ENCODE data around the gene FUCA2.
"Not testable (repeated sequence)": the region's sequence is repeated elsewhere in the genome, so short reads cannot be mapped to it uniquely, and the experiment has no call there.

The FUCA2 gene

GRCh38 chr6:143535189-143535614, 23.7 kb upstream of the FUCA2 start:
- no peak for DNase-seq

DNA sequence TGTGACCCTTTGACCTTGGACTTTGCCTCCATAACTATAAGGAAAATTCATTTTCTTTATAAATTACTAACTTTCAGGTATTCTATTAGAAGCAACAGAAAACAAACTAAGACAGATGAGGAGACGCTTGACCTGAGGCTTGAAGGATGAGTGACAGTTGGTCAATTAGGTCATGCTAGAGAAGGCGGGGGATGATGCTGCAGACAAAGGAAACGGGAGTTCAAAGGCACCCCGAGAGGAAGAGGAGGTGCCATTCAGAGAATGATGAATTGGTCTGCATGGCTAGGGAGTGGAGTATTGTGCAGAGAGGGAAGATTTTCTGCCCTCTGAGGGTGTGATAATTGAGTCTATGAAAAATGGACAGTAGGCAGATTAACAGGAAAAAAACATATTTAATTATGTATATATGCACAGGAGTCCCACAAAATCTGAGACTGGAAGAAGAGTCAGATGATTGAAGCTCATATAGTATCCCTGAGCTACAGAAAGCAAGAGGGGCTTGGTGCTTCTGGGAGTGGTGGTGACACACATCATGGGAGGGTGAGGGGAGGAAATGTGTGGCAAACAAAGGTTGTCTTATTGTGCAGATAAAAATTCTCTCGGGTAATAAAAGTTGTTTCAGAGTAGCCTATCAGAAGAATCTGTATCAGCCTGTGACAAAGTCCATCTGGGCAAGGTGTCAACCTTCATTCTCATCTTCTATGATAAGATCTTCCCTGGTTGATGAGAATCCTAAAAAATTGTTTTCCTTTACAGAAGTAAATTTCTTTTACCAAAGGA, 20.4 kb upstream of the FUCA2 start:
- DNase-seq: no peak

DNA sequence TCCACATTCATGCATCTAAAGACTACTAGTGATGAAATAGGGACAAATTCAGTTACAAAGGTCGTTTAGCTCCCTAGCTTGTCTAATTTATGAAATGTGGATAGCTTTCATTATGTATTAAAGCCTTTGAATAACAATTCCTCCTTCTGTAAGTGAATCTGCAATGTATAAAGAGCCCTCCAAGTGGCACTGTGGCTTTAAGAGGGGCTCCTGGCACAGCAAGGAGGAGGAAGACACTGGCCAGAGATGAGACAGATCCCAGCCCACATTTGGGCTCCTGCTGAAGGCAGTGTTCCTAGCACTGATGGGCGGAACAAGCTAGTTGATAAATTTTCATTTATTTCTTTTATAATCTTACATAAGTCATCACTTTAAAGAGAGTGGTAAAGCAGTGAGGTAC, 17.6 kb upstream of the FUCA2 start:
- DNase-seq: no peak

DNA sequence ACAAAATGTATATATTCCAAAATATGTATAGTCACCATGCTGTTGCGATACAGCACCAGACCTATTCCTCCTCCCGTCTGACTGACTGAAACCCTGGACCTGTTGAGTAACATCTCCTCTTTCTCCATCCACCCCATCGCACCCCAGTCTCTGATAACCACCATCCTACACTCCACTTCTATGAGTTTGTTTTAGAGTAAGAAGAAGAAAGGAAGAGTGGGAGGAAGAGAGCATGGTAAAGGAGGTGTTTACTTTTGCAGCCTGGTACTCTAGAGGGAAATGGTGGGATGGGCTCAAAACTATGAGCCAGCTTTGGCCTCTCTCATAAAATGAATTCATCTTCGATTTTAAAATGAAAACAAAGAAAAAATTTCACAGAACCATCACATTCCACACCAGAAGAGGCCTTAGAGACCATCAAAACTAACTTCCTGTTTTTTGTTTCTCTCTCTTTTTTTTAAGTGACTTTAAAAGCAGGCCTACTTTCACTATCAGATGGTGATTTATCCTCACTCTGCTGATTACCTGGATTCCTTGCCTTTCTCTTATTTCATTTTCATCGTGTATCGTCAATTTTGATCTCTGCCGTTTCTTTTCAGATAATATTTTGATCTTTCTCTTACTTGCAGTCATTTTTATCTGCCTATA, 16.8 kb upstream of the FUCA2 start:
- DNase-seq: no peak

DNA sequence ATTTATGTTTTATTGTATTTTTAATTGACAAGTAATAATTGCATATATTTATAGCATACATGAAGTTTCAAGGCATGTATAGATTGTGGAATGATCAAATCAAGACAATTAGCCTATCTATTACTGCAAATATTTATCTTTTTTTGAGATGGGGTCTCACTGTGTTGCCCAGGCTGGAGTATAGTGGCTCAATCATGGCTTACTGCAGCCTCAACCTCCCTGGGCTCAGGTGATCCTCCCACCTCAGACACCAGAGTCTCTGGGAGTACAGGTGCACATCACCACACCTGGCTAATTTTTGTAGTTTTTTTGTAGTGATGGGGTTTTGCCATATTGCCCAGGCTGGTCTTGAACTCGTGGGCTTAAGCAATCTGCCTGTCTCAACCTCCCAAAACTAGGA, 16.2 kb upstream of the FUCA2 start:
- no peak for DNase-seq

GRCh38 chr6:143525356-143525755, 13.8 kb upstream of the FUCA2 start:
- DNase-seq: no peak

DNA sequence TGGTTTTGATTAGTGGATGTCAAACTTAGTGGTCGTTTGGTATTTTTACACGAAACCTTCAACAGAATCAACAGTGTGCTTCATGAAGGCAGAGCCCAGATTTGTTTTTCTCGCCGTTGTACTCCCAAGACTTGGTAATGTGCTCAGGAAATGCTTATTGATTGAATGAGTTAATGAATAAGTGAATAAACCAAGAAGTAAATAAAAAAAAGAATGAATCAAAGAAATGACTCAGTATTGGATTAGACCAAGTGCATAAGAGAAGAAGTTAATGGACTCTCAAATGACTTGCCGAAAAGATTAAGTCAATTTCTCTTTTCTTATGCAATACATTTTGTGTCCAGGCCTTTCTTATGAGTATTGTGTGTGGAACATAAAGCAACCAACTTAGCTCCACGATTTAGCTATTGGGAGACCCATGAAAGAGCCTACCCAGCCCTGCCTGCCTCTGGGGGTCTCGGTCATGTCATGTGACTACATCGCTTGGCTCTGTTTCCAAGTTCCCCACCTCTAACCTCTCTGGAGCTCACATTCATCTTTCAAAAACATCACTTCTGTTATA, 10.6 kb upstream of the FUCA2 start:
- DNase-seq: no peak

GRCh38 chr6:143517447-143517773, 5.9 kb upstream of the FUCA2 start:
- no peak for DNase-seq

- no peak for DNase-seq
These were observed 5.3 kb upstream of the FUCA2 start for GRCh38 chr6:143516690-143517446.

DNA sequence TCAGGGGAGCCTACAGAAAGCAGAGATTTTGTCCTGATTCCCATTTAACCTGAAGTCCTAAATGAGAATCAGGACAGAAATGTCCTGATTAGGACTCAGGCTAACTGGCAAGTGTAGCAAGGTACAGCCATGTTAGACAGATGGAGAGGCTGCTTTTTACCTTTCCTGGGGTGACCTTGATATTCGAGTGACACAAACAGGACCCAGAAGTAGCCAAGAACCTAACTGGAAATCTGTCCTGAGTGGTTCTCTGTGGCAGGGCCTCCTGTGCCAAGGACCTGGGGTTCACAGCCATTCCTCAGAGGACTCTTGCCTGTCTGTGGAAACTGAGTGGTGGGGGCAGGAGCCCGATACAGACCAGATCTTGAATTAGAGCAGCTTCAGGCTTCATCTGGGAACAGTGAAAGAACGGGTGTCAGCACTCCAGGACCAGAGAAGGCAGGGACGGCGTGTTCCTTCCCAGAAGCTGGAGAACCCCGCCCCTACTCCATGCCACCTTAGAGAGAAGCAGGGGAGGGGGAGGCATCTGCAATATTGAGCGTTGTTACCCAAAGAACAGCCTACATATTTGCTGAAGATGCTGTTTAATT, 4.3 kb upstream of the FUCA2 start:
- DNase-seq: no peak

- DNase-seq: no peak
These were observed 3.7 kb upstream of the FUCA2 start for GRCh38 chr6:143515061-143515760.

DNA sequence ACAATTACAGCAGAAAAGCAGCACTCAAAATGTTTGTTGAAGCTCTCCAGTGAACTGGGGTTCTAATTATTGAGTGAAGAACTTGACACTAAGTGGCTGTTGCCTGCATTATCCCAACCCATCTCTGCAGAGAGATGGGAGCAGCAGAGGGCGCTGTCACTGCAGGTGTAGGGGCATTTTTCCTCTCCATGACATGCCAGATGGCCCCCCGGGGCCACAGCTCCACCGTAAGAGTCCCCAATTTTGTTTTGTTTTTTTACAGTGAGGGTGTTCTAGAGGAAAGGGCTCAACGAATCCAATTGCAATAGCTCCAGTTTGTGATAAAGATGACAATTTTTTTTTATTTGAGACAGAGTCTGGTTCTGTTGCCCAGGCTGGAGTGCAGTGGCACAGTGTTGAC, 1.9 kb upstream of the FUCA2 start:
- no peak for DNase-seq

GRCh38 chr6:143510326-143510725, 1.2 kb downstream of the FUCA2 start:
- DNase-seq: not testable (repeated sequence)

GRCh38 chr6:143507358-143508145, 4.0 kb downstream of the FUCA2 start:
- DNase-seq: no peak

- no peak for DNase-seq
These were observed 4.9 kb downstream of the FUCA2 start for GRCh38 chr6:143506620-143507019.

- no peak for DNase-seq
These were observed 5.3 kb downstream of the FUCA2 start for GRCh38 chr6:143506199-143506598.

DNA sequence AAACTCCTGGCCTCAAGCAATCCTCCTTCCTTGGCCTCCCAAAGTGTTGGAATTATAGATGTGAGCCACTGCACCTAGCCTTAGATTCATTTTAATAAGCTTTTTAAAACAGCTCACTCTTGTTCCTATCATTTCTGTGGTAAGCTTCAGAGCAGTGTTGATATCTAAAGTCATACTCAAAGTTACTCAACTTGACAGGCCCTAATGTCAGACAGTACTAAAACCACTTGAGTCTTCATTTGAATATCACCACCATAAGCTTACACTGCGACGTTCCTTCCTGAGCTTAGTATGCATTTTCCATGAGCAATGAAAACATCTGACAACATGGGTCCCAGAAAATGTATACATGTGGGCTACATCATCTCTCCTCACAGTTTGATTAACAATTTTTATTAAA, 6.0 kb downstream of the FUCA2 start:
- DNase-seq: no peak

GRCh38 chr6:143505111-143505510, 6.4 kb downstream of the FUCA2 start:
- no peak for DNase-seq

GRCh38 chr6:143504369-143504768, 7.2 kb downstream of the FUCA2 start:
- no peak for DNase-seq

GRCh38 chr6:143501851-143502250, 9.7 kb downstream of the FUCA2 start:
- DNase-seq: no peak

- no peak for DNase-seq
These were observed 13.1 kb downstream of the FUCA2 start for GRCh38 chr6:143498428-143498827.

DNA sequence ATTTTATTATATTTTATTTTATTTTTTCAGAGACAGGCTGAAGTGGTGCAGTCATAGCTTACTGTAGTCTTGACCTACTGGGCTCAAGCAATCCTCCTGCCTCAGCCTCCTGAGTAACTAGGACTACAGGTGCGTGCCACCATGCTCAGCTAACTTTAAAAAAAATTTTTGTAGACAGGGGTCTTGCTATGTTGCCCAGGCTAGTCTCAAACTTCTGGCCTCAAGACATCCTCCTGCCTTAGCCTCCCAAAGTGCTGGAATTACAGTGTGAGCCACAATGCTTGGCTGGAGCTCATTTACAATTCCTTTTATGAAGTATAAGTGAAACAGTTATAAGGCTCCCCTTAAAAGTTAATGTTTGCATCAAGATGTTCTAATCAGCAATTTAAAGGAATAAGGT, 14.5 kb downstream of the FUCA2 start:
- no peak for DNase-seq

Data from NK-92 treated with Interleukin-12 subunit alpha and Interleukin-12 subunit beta, amount 100 ng/mL, for 24 hours (cell line).